ENCODE measurements around the gene CCDC54.

CCDC54 gene

GRCh38 chr3:107392549-107393165, 15.4 kb downstream of the CCDC54 start:
- no peak for DNase-seq (ENCODE audit: low read depth)

DNA sequence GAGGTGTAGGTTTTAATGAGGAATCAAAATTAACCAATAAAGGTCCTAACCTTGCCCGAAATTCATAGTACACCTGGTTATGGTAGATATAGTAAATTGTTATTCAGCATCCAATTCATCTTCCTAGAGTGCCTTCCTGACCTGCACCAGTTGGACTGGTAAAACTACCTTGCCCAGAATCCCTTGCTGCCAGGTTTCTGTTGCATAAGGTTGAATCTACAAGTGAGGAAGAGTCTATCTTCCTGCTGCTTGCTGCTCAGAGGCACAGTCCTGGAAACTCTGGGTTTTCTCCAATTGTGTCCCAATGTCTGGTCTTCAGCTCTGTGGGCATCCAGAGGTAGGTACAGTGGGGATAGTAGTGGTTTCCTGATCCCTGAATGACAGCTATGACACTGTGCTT, 17.3 kb downstream of the CCDC54 start:
- no peak for DNase-seq (ENCODE audit: low read depth)

DNA sequence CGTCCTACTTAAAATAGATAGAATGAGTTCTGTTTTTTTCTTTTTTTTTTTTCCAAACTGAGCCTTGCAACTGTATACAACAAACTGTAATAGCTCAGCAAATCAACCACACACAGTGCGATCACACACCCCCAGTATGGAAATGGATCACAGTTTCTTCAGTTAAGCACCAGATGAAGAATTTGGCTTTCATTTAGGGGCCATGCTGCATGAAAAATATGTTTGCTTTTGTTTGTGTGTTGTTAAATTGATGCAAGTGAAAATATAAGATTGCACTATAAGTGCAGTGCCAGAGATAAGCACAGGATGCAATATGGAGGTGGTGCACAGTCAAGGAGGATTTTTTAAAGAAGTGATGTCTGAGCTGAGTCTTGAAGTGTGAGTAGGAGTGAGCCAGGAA, 17.8 kb downstream of the CCDC54 start:
- DNase-seq (ENCODE audit: low read depth), result no peak

- DNase-seq (ENCODE audit: low read depth), result no peak
Observed at GRCh38 chr3:107401301-107401700, 24.1 kb downstream of the CCDC54 start.

GRCh38 chr3:107402214-107402613, 25.0 kb downstream of the CCDC54 start:
- DNase-seq (ENCODE audit: low read depth), result no peak

DNA sequence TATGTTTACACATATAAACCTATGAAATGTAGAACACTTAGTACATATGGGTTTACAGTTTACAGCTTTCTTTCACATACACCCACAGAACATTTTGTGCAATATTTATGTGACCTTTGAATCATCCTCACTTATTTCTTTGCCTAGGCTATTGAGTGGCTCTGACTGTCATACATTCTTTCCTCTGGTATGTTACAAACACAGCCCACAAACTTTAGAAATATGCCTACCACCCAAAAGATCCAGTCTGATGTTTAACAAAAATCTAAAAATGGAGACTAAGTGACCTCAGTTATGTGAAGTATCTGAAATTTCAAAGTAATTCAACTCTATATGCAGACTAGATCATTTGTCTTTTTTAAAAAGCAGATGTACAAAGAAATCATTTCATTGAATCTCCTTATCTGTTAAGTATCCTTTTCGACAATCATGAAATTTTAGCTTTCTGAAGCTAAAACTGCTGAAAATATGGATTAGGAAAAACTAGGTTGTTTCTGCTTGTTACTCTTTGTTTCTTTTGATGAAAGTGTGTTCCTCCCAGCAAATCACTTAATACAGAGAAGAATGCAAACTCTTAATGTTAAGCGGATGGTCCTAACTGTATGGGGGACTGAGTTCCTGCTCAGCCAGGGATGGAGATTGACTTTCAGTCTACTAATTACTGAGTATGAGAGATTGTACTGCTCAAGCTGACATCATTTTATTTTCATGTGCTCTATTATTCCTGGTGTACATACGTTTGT, 27.7 kb downstream of the CCDC54 start:
- no peak for DNase-seq (ENCODE audit: low read depth)

DNA sequence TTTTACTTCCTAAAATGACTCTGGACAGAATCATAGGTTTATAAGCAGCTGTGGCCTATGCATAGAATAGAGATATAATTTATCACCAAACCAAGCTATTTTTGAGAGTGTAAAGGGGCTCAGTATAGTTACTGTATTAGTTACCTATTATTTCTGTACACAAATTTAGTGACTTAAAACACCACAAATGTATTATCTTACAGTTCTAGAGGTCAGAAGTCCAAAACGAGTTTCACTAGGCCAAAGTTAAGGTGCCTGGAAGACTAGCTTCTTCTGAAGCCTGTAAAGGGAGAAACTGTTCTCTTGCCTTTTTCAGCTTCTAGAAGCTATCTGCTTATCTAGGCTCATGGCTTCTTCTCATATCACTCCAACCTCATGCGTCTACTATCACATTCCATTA, 30.1 kb downstream of the CCDC54 start:
- no peak for DNase-seq (ENCODE audit: low read depth)

DNA sequence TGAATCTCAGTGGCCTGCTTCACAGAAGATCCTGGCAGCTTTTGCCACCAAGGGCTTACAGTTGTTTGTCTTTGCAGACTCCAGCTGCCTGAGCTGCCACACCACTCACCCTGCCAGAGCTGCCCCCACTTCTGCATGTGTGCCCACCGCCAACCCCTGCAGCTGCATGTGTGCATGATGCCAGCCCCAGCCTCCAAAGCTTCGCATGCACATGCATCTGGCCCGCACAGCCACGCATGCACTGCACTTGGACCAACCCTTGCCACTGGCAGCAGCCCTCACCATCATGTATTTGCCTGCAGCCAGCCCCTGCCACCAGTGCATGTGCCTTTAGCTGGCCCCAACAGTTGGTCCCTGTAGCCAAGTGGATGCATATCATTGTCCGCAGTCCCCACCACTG, 31.3 kb downstream of the CCDC54 start:
- no peak for DNase-seq (ENCODE audit: low read depth)

DNA sequence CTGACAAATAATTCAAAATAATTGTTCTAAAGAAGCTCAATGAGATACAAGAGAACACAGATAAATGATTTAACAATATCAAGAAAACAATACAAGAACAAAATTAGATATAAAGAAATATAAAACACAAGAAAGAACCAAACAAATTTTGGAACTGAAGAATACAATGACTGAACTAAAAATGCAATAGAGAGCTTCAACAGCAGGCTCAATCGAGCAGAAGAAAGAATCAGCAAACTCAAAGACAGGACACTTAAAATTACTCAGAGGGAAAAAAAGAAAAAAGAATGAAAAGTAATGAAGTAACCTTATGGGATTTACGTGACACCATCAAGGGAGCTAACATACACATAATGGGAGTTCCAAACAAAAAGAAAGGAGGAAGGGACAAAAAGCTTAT, 32.1 kb downstream of the CCDC54 start:
- DNase-seq (ENCODE audit: low read depth), result no peak

DNA sequence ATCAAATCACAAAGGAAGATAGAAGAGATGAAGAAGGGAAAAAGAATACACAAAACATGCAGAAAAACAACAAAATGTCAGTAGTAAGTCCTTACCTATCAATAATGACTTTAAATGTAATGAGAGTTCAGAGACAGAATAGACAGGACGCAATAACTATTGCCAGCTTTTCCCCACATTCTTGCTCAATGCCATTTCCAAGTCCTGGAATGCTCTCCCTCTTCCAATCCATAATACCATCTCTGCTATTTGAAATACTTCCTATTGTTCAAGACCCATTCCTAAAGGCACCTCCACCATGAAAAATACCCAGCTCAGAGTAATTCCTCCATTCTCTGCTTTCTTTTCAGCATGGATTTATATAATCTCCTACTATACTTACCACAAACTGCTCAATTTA, 33.4 kb downstream of the CCDC54 start:
- no peak for DNase-seq (ENCODE audit: low read depth)

GRCh38 chr3:107411056-107411455, 33.8 kb downstream of the CCDC54 start:
- no peak for DNase-seq (ENCODE audit: low read depth)

DNA sequence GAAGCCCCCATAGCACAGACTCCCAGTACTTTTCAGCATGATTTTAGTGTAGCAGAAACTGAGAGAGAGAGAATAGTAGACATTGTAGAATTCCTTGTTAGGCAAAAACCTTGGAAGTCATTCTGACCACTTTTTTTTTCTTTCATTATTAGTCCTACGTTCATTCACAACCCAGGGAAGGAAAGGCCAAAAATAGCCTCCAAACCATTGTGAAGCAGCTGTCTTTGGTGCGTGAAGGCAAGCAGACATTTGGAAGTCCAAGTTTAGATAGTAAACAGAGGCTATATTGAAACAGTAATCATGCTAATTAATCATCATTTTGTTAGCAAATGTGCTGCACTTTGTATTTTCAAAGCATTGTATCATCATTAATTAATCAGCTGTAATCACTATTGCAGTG, 34.5 kb downstream of the CCDC54 start:
- no peak for DNase-seq (ENCODE audit: low read depth)

DNA sequence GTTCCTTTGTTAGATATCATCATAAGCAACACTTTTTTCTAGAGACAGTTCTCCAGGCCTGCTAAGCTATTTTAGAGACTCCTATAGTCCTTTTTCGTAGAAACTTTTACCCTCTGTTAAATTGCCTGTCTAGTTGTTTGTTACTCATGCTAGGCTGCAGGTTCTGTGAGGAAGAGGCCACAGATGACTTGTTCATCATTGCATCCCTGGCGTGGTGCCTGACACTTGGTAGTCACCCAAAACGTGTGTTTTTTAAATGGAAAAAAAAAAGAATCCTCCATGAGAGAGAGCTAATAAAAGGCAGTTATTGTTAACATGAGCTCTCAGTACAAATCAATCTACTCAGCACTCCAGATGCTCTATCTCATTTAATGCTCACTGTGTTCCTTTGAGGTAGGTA, 35.1 kb downstream of the CCDC54 start:
- DNase-seq (ENCODE audit: low read depth), result no peak

DNA sequence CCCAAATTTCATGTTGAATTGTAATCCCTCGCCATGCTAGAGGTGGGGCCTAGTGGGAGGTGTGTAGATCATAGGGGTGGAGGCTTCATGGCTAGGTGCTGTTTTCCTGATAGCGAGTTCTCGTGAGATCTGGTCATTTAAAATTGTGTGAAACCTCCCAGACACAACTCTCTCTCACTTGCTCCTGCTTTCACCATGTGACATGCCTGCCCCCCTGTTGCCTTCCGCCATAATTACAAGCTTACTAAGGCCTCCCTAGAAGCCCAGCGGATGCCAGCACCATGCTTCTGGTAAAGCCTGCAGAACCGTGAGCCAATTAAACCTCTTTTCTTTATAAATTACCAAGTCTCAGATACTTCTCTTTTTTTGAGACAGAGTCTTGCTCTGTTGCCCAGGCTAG, 36.0 kb downstream of the CCDC54 start:
- no peak for DNase-seq (ENCODE audit: low read depth)

GRCh38 chr3:107414325-107414964, 37.2 kb downstream of the CCDC54 start:
- no peak for DNase-seq (ENCODE audit: low read depth)

DNA sequence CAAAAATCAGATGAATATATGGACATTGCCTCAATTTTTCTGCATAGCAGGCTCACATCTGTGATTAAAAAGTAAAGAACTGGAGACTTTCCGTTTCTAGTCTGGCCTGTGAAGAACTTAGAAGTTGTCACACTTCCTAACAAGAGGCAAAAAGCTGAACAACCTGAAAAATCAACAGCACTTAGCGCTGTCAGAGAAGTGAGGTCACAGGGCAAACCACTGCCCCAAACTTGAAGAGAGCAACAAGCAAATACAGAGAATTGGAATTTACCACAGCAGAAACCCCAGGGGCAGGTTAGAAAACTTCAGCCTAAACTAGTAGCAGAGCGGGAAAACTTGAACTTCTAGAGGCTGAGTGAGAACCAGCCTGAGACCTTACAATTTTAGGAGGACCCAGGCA, 38.9 kb downstream of the CCDC54 start:
- no peak for DNase-seq (ENCODE audit: low read depth)

GRCh38 chr3:107416886-107417285, 39.6 kb downstream of the CCDC54 start:
- no peak for DNase-seq (ENCODE audit: low read depth)

DNA sequence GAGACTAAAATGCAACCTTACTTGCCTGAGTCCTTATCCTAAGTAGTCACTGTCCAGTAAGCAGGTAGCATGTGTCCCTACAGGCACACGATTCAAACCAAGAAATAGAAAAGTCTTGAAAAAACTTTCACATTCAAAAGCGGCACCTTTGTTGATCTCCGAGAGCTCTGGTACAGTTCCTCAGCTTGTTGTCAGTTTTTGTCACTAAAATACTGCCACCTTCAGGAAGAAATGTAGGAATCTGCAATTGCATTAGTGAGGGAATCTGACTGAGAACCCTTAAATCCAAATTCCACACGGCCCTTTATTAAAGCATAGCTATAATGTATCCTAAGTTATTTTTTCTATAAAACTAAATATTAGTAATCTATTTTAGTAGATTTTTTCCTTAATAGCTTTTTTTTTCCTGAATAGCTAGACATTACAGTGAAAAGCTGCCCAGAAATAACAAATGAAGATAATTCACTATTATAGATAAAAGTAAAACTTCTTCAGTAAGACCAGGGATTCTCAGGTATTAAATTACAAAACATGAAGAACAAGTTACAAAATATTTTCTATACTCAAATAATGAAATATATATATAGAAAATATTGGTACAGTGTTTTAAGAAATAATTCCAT, 44.0 kb downstream of the CCDC54 start:
- no peak for DNase-seq (ENCODE audit: low read depth)

- DNase-seq (ENCODE audit: low read depth), result no peak
Observed at GRCh38 chr3:107421881-107422280, 44.6 kb downstream of the CCDC54 start.

DNA sequence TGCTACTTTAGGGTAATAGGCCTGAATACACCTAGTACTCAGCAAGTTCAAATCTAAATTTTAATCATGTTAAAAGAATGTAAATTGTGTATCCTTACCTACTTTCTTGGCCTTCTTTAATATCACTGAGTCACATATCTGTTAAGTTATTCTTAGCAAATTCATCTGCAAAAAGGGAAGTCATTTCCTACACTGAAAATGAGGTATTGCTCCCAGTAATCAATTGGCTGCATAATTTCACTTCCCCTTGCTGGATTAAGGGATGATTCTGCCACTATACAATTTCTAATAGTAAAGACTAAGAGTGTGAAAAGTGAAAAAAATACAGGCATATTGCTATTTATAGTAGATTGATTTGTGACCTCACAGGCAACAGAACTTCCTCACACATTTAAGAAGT, 47.8 kb downstream of the CCDC54 start:
- no peak for DNase-seq (ENCODE audit: low read depth)

DNA sequence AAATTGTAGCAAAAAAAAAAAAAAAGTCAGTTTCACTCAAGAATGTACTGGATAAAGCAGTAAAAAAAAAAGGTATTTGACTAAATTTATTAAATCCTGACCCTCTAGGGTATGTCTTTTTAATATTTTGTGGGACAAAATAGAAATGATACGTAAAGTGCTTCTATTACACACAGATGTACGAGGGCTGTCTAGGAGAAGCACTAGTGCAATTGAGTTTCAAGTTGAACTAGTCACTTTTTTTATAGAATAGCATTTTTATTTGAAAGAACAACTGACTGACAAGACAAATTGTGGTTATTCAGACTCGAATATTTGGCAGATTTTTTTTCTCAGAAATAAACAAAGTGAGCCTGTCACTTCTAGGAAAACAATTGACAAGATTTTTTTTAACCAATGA, 49.0 kb downstream of the CCDC54 start:
- DNase-seq (ENCODE audit: low read depth), result no peak
